Activated effector memory CD4-positive, alpha-beta T cell treated with Interleukin-2 at 50 U/mL for 16 hours (primary cell): ENCODE data around the gene SELENOF.
A peak's percentile ranks its signal among the peaks of the same experiment; 100 is the strongest.

Experiments used
- DNase-seq: peaks from one replicate; pipeline ENCODE4 v3.0.0-alpha.2; 2020

Gene SELENOF

GRCh38 chr1:86913896-86914600 lies at the start of gene SELENOF:
Gene SELENOF (minus strand): TSS chr1:86914126. CDS start chr1:86914111, 15 bp downstream.
- peak; percentile 99 for DNase-seq

DNA sequence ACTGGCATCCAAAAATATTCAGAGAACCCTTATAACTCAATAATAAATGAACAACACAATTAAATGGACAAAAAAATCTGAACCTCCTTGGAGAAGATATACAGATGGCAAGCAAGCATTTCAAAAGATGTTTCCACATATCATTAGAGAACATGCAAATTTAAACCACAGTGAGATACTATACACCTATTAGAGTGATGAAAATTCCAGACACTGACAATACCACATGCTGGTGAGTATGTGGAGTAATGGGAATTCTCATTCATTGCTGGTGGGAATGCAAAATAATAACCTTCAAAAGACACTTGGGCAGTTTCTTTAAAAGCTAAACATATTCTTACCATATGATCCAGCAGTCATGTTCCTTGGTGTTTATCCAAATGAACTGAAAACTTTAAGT lies 46.6 kb upstream of the SELENOF start:
- no peak for DNase-seq

- no peak for DNase-seq
These were observed 43.3 kb upstream of the SELENOF start for GRCh38 chr1:86957221-86957620.

- no peak for DNase-seq
These were observed 42.3 kb upstream of the SELENOF start for GRCh38 chr1:86956221-86956620.

- DNase-seq: no peak
These were observed 41.8 kb upstream of the SELENOF start for GRCh38 chr1:86955678-86956077.

DNA sequence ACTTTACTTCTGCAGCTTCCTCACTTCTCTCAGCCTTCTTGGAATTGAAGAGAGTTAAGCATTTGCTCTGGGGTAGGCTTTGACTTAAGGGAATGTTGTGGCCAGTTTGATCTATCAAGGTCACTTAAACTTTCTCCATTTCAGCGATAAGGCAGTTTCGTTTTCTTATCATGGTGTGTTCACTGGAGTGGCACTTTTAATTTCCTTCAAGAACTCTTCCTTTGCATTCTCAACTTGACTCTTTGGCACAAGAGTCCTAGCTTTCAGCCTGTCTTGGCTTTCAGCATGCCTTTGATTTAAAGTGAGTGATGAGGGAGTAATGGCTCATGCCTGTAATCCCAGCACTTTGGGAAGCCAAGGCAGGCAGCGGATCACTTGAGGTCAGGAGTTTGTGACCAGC lies 39.2 kb upstream of the SELENOF start:
- DNase-seq: no peak

GRCh38 chr1:86951430-86951829 lies 37.5 kb upstream of the SELENOF start:
- DNase-seq: no peak

- DNase-seq: no peak
These were observed 36.9 kb upstream of the SELENOF start for GRCh38 chr1:86950712-86951419.

- no peak for DNase-seq
These were observed 34.3 kb upstream of the SELENOF start for GRCh38 chr1:86948212-86948611.

DNA sequence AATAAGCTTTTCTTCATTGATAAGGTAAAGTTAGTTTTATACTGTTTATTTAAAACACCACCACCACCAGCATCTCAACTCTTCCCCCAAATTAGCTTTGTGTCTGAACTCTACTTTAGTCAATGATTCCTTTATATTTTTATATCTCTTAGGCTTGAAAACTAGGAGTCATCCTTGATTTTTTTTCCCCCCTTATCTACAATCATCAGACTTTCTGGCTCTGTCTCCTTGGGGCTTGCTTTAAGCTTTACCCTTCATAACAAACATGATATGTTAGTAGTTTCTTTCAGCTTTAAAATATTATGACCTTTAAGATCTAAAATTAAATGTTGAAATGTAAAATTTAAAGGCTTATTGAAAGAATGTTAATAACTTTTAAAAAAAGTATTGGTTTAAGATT lies 28.8 kb upstream of the SELENOF start:
- DNase-seq: no peak

- no peak for DNase-seq
These were observed 28.1 kb upstream of the SELENOF start for GRCh38 chr1:86942042-86942441.

DNA sequence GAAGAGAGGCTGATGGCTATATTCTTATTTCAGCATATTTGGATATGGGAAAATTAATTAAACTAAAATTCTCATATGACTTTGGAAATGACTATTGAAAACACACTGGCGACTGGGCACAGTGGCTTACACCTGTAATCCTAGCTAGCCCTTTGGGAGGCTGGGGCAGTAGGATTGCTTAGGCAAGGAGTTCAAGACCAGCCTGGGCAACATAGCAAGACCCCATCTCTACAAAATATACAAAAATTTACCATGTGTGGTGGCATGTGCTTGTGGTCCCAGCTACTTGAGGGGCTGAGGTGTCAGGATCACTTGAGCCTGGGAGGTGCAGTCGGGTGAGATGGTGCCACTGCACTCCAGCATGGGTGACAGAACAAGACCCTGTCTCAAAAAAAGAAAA lies 26.7 kb upstream of the SELENOF start:
- no peak for DNase-seq

DNA sequence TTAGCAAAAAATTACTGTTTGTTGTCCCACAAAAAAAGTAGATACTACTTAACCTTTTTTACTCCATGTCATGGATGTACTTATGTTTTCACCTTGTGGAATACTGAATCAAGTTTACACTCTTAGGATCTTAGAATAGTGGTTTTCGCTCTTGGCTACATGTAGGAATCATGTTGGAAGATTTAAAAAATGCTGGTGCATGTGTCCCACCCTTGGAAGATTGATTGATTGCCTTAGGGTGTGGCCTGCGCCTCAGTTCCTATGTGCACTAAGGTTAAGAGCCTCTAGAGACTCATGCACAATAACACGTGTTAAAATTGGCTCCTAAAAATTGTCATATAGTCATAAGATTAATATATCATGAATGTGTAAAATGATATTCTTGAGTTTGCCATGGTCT lies 25.5 kb upstream of the SELENOF start:
- no peak for DNase-seq

GRCh38 chr1:86938855-86939254 lies 24.9 kb upstream of the SELENOF start:
- DNase-seq: no peak

GRCh38 chr1:86938450-86938849 lies 24.5 kb upstream of the SELENOF start:
- DNase-seq: no peak

- DNase-seq: no peak
These were observed 19.8 kb upstream of the SELENOF start for GRCh38 chr1:86933562-86934377.

DNA sequence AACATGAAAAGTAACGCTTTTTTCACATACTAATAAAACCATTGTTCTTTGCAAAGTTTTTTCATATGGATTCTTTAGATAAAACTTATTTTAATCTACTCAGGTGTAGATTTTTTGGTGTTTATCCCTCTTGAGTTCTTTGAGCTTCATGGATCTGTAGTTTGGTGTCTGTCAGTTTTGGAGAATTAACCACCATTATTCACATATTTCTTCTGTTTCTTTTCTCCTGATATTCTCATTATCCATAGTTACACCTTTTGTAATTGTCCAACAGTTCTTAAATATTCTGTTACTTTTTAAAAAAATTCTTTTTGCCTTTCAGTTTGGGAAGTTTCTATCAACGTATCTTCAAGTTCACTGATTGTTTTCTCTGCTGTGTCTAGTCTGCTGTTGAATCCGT lies 19.1 kb upstream of the SELENOF start:
- DNase-seq: no peak

DNA sequence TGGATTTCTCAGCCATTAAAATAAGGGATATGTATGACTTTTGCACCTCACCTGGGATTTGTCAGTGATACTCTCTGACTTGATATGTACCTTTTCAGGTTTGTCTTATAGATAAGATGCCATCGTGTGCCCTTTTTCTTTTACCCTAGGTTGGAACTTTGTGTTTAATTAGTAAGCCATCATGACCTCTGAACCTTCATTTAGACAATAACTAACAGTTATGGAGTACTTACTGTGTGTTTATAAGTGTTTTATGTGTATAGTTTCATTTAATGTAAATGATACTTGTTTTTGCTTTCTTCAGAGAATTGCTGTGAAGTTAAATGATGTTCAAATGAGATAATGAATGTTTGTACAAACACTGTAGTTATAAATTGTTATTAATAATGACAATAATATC lies 14.9 kb upstream of the SELENOF start:
- DNase-seq: no peak

- no peak for DNase-seq
These were observed 13.0 kb upstream of the SELENOF start for GRCh38 chr1:86926883-86927282.

DNA sequence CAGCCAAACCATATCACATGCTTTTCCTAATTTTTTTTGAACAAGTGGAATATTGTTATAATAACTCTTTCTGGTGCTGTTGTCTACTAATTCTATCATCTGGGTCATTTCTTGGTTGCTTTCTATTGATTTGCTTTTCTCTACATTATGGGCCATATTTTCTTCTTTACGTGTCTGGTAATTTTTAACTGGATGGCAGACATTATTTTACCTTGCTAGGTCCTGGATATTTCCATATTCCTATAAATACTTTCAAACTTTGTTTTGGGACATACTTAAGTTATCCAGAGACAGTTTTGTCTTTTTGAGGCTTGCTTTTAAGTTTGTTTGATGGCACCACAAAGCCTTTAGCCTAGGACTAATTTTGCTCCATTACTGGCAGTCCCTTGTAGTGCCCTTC lies 11.8 kb upstream of the SELENOF start:
- DNase-seq: no peak

DNA sequence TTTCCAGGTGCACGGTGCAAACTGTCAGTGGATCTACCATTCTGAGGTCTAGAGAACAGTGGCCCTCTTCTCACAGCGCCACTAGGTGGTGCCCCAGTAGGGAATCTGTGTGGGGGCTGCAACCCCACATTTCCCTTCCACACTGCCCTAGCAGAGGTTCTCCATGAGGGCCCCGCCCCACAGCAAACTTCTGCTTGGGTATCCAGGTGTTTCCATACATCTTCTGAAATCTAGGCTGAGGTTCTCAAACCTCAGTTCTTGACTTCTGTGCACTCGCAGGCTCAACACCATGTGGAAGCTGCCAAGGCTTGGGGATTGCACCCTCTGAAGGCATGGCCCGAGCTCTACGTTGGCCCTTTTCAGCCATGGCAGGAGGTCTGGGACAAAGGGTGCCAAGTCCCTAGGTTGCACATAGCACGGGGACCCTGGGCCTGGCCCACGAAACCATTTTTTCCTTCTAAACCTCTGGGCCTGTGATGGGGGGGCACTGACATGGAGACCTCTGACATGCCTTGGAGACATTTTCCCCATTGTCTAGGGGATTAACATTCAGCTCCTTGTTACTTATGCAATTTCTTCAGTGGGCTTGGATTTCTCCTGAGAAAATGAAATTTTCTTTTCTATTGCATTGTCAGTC lies 10.5 kb upstream of the SELENOF start:
- no peak for DNase-seq

DNA sequence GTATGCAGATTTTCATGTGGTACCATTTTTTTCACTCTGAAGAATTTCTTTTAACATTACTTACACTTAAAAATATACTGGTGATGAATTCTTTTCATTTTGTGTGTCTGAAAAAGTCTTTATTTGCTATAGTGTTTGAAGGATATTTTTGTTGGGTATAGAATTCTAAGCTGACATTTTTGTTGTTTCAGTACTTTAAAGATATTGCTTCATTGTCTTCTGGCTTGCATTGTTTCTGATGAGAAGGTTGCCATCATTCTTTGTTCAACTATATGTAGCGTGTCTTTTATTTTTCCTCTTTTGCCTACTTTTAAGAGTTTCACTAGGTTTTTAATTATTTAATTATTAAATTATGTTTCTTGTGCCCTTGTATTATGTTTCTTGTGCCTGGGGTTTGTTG lies 8.5 kb upstream of the SELENOF start:
- no peak for DNase-seq

GRCh38 chr1:86916752-86917151 lies 2.8 kb upstream of the SELENOF start:
- DNase-seq: no peak
